Mucosa of stomach (tissue), 1 donor: ENCODE results near the gene OR52I1.

Experiments used
- H3K27me3 ChIP-seq: one replicate; pipeline ENCODE4 v1.7.0; 2013; ENCODE audit warnings: mild to moderate bottlenecking, low read length; ENCODE audit not compliant: control insufficient read depth, insufficient read depth
- H3K36me3 ChIP-seq: one replicate; pipeline ENCODE4 v1.7.0; 2013; ENCODE audit warnings: low read length; ENCODE audit not compliant: control insufficient read depth, insufficient read depth
- H3K4me1 ChIP-seq: one replicate; pipeline ENCODE4 v1.7.0; 2013; ENCODE audit warnings: mild to moderate bottlenecking, low read length; ENCODE audit not compliant: control insufficient read depth, insufficient read depth
- H3K4me3 ChIP-seq: one replicate; pipeline ENCODE4 v1.7.0; 2013; ENCODE audit warnings: low read length
- H3K9ac ChIP-seq: one replicate; pipeline ENCODE4 v1.7.0; 2013; ENCODE audit warnings: mild to moderate bottlenecking, low read length, moderate library complexity
- H3K9me3 ChIP-seq: one replicate; pipeline ENCODE4 v1.7.0; 2013; ENCODE audit warnings: mild to moderate bottlenecking, low read length, moderate library complexity; ENCODE audit not compliant: control insufficient read depth
- donor health status: Pancreatic carcinoma.

OR52I1 gene

DNA sequence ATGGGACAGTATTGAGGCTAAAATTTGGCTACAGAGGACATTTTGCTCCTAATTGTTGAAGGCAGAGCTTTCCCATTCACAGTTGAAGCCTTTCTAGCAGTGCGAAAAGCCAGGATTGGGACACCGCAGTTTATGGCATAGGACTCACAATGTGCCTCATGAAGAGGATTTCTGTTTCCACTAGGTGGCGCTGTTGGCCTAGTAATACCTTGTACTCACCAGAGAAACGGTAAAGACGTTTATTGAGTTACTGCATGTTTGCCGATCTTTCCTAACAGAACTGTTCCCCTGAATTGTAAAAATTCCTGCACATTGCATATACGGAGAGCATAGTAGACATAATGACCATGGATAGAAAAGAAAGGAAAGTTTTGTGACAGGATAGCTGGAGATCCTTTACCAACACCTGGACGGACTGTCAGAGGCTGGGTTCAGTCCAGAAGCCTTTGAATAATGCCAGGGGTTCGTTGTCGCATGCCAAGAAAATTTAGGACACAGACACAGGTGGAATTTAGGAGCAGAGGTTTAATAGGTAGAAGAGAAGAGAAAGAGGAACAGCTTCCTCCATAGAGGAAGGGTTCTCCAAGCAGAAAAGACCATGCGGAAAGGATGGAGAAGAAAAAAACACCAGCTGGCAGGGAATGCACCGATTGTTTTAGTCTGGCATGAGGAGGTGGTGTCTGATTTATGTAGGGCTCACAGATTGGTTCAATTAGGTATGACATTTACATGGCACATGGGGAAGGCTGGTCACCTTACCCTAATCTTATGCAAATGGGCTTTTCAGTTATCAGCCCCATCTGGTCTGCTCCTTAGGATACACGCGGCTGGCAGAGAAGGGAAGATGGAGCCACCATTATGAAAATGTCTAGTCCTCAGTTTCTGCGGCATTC, 32.6 kb downstream of the OR52I1 start:
- Histone ChIP-seq H3K27me3 (no peaks in the 10 kb centered on the region), H3K4me1 (no peaks in the 10 kb centered on the region), H3K4me3 (no peak overlapping the region), H3K36me3 (no peaks in the 10 kb centered on the region), H3K9ac (no peak overlapping the region), H3K9me3 (no peaks in the 10 kb centered on the region)

DNA sequence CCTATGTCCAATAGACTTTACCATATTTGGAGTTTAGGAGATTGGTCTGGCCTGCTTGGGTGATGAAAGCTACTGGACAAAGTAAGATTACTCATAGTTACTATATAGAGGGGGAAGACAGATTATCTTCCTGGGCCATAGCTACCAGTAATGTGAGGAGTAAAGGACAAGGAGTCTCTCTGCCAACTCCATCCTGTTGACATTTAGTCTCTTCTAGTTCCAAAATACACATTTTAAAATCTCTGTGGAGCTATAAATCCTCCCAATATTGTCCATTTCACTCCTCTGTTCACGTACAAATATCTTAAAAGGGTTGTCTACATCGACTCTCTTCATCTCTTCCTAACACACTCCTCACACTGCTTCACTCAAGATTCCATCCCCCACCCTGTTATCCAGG, 42.3 kb downstream of the OR52I1 start:
- H3K4me3 ChIP-seq: no peak overlapping the region
- no peaks in the 10 kb centered on the region for H3K36me3 ChIP-seq
- H3K4me1 ChIP-seq: no peaks in the 10 kb centered on the region
- H3K9ac ChIP-seq: no peak overlapping the region
- H3K9me3 ChIP-seq: no peaks in the 10 kb centered on the region
- peaks cover 9% of the 10 kb centered on the region for H3K27me3 ChIP-seq

DNA sequence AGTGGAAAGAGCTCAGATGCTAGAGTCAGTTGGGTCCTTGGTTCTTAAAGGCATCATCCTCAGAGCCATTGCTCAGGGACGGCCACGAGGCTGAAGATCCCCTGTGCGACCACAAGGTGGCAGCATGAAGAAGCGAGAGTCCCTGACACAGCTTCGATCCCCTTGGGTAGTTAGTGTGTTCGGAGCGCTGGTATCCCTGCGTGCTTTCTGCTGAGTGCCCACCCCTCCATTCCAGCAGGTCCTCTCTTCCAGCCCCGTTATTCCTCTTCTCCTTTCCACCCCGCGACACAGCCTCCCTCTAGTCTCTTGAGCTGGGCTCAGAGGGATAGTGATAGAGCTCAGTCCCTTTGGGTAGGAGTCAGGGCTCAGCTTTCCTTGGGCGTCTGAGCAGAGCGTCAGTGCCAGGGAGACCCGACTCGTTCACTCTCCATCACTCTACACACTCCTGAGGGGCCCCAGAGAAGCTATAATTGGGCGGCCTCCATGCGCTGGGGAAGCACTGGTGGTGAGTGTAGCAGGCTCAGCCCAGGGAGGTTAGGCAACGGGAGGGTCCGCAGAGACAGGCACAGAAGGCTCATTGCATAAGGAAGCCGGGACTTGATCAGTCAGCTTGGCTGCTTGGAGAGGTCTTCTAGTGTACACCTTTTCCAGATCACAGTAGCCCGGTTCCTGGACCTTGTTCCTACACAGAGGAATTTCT, 43.3 kb downstream of the OR52I1 start, which contains the start of gene OR51D1:
TSS of gene OR51D1 (plus strand) at position 516 of the 700 bp plus-strand sequence. CDS start 2,314 bp downstream, outside the sequence.
- no peak within 1 kb of the TSS for H3K4me3 ChIP-seq
- H3K4me1 ChIP-seq: no peaks in the 10 kb centered on the region
- H3K27me3 ChIP-seq: peaks cover 9% of the 10 kb centered on the region
- no peaks in the 10 kb centered on the region for H3K36me3 ChIP-seq
- no peaks in the 10 kb centered on the region for H3K9me3 ChIP-seq
- H3K9ac ChIP-seq: no peak within 1 kb of the TSS

DNA sequence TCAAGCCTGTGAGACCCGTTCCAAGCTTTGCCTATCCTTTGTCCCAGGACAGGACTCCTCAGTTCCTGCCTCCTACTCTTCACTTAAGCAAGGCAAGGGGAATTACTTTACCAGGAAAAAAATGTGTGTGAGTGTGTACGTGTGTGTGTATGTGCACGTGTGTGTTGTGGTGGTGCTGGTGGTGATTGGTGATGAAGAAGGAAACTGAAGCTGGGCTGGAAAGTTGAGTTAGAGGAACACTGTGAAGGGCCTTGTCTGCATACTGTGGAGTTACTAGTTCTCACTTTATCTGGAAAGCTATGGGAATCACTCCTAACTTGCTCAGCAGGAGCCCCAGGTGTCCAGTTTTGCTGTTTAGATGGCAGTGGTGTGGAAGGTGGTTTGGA, 43.8 kb downstream of the OR52I1 start:
- Histone ChIP-seq H3K27me3 (peaks cover 9% of the 10 kb centered on the region), H3K4me3 (no peak overlapping the region), H3K9ac (no peak overlapping the region), H3K9me3 (no peaks in the 10 kb centered on the region), H3K4me1 (no peaks in the 10 kb centered on the region), H3K36me3 (no peaks in the 10 kb centered on the region)

DNA sequence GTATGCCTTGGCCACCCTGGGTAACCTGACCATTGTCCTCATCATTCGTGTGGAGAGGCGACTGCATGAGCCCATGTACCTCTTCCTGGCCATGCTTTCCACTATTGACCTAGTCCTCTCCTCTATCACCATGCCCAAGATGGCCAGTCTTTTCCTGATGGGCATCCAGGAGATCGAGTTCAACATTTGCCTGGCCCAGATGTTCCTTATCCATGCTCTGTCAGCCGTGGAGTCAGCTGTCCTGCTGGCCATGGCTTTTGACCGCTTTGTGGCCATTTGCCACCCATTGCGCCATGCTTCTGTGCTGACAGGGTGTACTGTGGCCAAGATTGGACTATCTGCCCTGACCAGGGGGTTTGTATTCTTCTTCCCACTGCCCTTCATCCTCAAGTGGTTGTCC, 46.1 kb downstream of the OR52I1 start:
- H3K9me3 ChIP-seq: no peaks in the 10 kb centered on the region
- H3K4me1 ChIP-seq: no peaks in the 10 kb centered on the region
- H3K4me3 ChIP-seq: no peak overlapping the region
- H3K27me3 ChIP-seq: peaks cover 9% of the 10 kb centered on the region
- H3K9ac ChIP-seq: no peak overlapping the region
- no peaks in the 10 kb centered on the region for H3K36me3 ChIP-seq

DNA sequence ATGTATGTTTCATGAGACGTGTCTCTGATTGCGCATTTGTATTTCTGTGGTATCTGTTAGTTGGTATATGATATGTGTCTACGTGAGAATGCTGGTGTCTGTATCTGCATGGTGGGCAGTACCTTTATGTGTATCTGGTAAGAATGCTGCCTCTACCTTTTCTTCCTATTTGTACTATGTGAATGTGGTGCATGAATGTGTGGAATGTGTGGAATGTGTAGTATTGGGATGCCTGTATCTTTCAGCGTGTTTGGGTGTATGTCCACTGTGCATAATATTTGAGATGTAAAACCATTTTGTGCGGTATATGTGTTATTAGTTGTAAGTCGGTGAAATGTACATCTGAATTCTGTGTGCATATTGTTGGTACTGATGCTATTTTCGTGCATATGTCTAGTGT, 47.7 kb downstream of the OR52I1 start:
- Histone ChIP-seq H3K9me3 (no peaks in the 10 kb centered on the region), H3K4me1 (no peaks in the 10 kb centered on the region), H3K4me3 (no peak overlapping the region), H3K9ac (no peak overlapping the region), H3K36me3 (no peaks in the 10 kb centered on the region), H3K27me3 (peaks cover 9% of the 10 kb centered on the region)

DNA sequence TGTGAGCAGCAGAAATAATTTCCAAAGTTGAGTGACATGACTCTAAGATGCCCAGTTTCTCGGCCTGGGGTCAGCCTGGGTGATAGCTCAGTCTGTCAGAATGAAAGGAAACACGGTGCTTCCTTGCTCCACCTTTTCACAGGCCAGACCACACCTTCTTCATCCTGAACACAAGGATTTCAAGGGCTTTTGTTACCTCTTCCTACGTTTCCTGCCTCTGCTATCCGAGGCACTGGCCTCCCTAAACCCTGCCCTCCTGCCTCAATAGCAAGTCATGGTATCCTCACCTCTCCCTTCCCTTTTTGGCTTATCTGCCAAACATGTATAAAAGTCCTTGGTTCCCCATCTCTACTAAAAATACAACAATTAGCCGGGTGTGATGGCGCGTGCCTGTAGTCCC, 48.2 kb downstream of the OR52I1 start:
- no peaks in the 10 kb centered on the region for H3K4me1 ChIP-seq
- H3K4me3 ChIP-seq: no peak overlapping the region
- no peak overlapping the region for H3K9ac ChIP-seq
- no peaks in the 10 kb centered on the region for H3K36me3 ChIP-seq
- peaks cover 8% of the 10 kb centered on the region for H3K27me3 ChIP-seq
- H3K9me3 ChIP-seq: no peaks in the 10 kb centered on the region

DNA sequence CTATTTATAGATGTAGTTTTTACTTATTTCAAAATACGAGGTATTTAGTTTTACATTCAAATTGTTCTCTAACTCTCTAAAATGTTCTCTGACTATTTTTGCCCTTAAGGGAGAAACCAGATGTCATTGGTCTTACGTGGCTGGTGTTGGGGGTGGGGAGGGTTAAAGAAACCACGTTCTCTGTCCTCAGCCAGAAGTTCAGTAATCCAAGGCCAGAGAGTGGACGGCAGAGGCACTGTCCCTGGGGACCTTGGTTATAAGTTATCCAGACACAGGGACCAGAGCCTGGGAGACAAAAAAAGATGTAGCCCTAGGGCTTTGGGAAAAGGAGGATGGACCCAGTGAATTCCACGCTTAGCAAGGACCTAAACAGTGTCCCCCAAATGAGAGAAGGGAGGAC, 49.2 kb downstream of the OR52I1 start:
- no peaks in the 10 kb centered on the region for H3K4me1 ChIP-seq
- H3K4me3 ChIP-seq: no peak overlapping the region

DNA sequence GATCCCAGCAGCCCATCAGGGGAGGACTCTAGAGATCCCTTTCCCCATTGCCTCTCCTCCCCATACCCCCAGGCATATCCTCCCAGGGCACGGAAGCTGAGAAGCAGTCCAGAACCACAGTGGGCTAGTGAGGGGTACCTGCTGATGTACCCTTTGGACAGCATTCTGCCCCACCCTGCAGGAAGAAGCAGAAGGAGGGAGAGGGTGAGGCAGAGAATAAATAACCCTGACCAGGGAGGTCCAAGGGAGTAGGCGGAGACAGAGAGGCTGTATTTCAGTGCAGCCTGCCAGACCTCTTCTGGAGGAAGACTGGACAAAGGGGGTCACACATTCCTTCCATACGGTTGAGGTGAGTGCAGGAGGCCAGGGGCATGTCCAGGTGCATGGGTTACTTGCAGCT, 49.8 kb downstream of the OR52I1 start, which contains the start of gene OR51E1:
TSS of gene OR51E1 (plus strand) at position 301 of the 400 bp plus-strand sequence. CDS start 8,545 bp downstream, outside the sequence.
- Histone ChIP-seq H3K9ac (no peak within 1 kb of the TSS), H3K36me3 (no peaks in the 10 kb centered on the region), H3K9me3 (no peaks in the 10 kb centered on the region), H3K4me3 (no peak within 1 kb of the TSS), H3K27me3 (no peaks in the 10 kb centered on the region), H3K4me1 (no peaks in the 10 kb centered on the region)

More for the DNA sequence above, 49.2 kb downstream of the OR52I1 start:
- Histone ChIP-seq H3K27me3 (no peaks in the 10 kb centered on the region), H3K9ac (no peak overlapping the region), H3K9me3 (no peaks in the 10 kb centered on the region), H3K36me3 (no peaks in the 10 kb centered on the region)

DNA sequence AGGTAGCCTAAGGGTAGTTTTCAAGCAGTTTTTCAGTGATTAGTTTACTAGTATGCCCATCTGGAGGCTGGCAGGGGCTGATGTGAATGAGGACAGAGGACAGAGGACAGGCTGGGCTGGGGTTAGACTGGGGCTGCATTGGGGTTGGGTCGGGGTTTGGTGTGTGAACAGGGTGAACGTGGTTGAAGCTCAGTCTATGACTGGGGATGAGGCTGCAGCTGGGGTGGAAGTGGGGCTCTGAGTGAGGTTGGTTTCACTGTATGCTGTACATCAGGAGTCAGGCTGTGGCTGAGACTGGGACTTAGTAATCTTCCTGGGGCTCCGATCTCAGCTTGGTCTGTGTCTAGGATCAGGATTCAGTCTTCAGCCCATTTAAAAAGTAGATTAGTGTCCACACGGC, 50.4 kb downstream of the OR52I1 start:
- Histone ChIP-seq H3K4me3 (no peak overlapping the region), H3K4me1 (no peaks in the 10 kb centered on the region), H3K9me3 (no peaks in the 10 kb centered on the region), H3K9ac (no peak overlapping the region), H3K27me3 (no peaks in the 10 kb centered on the region), H3K36me3 (no peaks in the 10 kb centered on the region)
